B cell (primary cell): Measurements from ENCODE around the gene INSL4.

Experiments used
- EZH2 ChIP-seq: IDR thresholded peaks from 2 replicates; pipeline ENCODE4 v1.6.1; 2012; ENCODE audit warnings: borderline replicate concordance, low read depth, mild to moderate bottlenecking, moderate library complexity, low read length; ENCODE audit not compliant: insufficient read depth, poor library complexity, severe bottlenecking
- TF ChIP-seq, protein P1 (sequence below): fragments of 200-600 bp; IDR thresholded peaks from one replicate; pipeline ENCODE4 v1.8.0; 2022; ENCODE audit warnings: antibody characterized with exemption, mild to moderate bottlenecking

DNA sequence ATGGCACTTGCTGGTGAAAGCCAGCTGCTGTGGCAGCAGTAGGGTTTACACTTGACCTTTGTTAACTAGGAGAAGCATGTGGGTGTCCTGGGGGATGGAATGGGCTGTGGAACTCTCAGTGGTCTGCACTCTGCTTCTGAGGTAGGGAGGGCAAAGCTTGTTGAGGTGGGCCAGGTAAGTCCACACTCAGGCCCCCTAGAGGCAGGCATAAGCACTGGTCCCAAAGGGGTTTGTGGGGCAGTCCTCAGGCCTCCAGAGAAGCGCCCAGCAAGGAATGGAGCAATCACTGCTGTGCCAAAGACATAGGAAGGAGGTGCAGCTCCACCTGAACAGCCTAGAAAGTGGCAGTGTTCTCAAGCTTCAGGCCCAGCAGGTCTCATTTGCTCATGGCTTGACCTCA, 34.7 kb downstream of the INSL4 start:
- TF ChIP-seq, protein P1, sequence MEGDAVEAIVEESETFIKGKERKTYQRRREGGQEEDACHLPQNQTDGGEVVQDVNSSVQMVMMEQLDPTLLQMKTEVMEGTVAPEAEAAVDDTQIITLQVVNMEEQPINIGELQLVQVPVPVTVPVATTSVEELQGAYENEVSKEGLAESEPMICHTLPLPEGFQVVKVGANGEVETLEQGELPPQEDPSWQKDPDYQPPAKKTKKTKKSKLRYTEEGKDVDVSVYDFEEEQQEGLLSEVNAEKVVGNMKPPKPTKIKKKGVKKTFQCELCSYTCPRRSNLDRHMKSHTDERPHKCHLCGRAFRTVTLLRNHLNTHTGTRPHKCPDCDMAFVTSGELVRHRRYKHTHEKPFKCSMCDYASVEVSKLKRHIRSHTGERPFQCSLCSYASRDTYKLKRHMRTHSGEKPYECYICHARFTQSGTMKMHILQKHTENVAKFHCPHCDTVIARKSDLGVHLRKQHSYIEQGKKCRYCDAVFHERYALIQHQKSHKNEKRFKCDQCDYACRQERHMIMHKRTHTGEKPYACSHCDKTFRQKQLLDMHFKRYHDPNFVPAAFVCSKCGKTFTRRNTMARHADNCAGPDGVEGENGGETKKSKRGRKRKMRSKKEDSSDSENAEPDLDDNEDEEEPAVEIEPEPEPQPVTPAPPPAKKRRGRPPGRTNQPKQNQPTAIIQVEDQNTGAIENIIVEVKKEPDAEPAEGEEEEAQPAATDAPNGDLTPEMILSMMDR, result no peak
- TF ChIP-seq EZH2, result no peak
